Measurements from ENCODE around the gene TRNAU1AP.

The TRNAU1AP gene

GRCh38 chr1:28577738-28578536, 25.1 kb downstream of the TRNAU1AP start:
- TF ChIP-seq, protein P1, sequence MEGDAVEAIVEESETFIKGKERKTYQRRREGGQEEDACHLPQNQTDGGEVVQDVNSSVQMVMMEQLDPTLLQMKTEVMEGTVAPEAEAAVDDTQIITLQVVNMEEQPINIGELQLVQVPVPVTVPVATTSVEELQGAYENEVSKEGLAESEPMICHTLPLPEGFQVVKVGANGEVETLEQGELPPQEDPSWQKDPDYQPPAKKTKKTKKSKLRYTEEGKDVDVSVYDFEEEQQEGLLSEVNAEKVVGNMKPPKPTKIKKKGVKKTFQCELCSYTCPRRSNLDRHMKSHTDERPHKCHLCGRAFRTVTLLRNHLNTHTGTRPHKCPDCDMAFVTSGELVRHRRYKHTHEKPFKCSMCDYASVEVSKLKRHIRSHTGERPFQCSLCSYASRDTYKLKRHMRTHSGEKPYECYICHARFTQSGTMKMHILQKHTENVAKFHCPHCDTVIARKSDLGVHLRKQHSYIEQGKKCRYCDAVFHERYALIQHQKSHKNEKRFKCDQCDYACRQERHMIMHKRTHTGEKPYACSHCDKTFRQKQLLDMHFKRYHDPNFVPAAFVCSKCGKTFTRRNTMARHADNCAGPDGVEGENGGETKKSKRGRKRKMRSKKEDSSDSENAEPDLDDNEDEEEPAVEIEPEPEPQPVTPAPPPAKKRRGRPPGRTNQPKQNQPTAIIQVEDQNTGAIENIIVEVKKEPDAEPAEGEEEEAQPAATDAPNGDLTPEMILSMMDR (IDR thresholded peaks at IDR 0.05; ENCODE audit: low read depth, low read length), result no peak
- no peaks in the 10 kb centered on the region for H3K4me1 ChIP-seq
- H3K36me3 ChIP-seq, result peaks cover 36% of the 10 kb centered on the region
- no peaks in the 10 kb centered on the region for H3K27me3 ChIP-seq
- no peak overlapping the region for H3K4me3 ChIP-seq (ENCODE audit: low read depth, low read length)
- no peaks in the 10 kb centered on the region for H3K9me3 ChIP-seq
- no peak for DNase-seq

DNA sequence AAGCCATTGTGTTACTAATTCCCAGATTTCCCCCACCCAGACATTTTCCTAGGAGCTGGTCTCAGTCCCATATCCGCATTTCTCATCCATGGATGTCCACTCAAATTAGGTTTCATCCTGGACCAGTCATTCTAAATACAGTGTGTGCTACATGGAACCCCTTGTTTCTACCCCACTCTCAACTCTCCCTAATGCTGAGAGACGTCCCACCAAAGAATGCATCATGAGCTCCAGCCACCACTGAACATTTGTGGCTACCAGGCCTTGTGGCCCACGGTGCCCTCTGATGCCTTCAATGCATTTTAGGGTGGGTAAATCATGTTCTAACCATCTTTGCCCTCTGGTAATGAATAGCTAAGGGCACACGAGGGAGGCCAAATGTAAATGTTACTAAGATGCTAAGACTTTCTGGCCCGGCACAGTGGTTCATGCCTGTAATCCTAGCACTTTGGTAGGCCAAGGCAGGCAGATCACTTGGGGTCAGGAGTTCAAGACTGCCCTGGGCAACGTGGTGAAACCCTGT, 25.9 kb downstream of the TRNAU1AP start:
- no peaks in the 10 kb centered on the region for H3K4me1 ChIP-seq
- TF ChIP-seq, protein P1 (IDR thresholded peaks at IDR 0.05; ENCODE audit: low read depth, low read length), result no peak
- DNase-seq, result no peak
- H3K27me3 ChIP-seq, result no peaks in the 10 kb centered on the region
- no peaks in the 10 kb centered on the region for H3K9me3 ChIP-seq
- H3K36me3 ChIP-seq, result peaks cover 36% of the 10 kb centered on the region
- no peak overlapping the region for H3K4me3 ChIP-seq (ENCODE audit: low read depth, low read length)

- Histone ChIP-seq H3K4me1 (no peaks in the 10 kb centered on the region), H3K27me3 (no peaks in the 10 kb centered on the region), H3K36me3 (peaks cover 36% of the 10 kb centered on the region), H3K9me3 (no peaks in the 10 kb centered on the region), H3K4me3 (ENCODE audit: low read depth, low read length) (peak overlapping the region; percentile 94)
- TF ChIP-seq, protein P1 (IDR thresholded peaks at IDR 0.05; ENCODE audit: low read depth, low read length), result no peak
- DNase-seq, result no peak
Observed at GRCh38 chr1:28579401-28579800, 26.5 kb downstream of the TRNAU1AP start.

GRCh38 chr1:28580722-28581530, 28.0 kb downstream of the TRNAU1AP start:
- peak; percentile 25 for DNase-seq
- TF ChIP-seq, protein P1 (IDR thresholded peaks at IDR 0.05; ENCODE audit: low read depth, low read length), result peak; percentile 8; the same call in 1 of the 2 replicates
- Histone ChIP-seq H3K4me1 (no peaks in the 10 kb centered on the region), H3K27me3 (no peaks in the 10 kb centered on the region), H3K36me3 (peaks cover 36% of the 10 kb centered on the region), H3K9me3 (no peaks in the 10 kb centered on the region), H3K4me3 (ENCODE audit: low read depth, low read length) (peak overlapping the region; percentile 94)

DNA sequence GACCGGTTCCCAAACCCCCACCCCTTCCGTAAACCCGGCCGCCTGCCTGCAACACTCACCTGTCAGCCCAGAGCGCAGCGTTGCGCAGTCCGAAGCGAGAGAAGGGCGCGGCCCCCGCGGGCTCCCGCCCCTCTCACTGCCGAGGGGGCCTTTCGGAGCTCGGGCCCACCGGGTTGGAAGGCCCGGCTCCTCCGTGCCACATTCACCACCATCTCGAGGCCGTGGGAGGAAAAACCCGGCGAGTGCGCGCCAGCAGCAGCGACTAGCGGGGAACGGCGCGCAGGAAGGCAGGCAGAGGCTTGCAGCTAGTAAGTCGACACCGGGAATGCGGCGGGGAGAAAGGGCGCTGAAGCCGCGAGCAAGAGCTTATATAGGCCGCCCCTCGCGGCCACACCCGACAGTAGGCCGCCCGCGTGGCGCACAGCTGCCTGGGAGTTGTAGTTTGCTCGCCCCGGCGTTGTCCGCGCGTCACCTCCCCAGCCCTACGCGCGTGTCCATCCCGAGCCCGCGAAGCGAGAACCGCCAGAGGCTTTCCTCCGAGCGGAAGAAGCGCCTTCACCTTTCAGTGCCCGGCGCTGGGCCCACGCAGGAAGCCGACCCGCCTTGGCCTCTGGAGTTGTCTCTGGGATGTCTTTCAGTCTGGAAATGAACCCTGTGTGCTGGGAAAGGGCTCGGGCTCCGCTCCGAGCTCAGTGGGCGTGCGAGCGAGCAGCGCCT, 28.8 kb downstream of the TRNAU1AP start:
- TF ChIP-seq, protein P1 (IDR thresholded peaks at IDR 0.05; ENCODE audit: low read depth, low read length), result 0 out of 2 replicates have a peak, but pooled peaks have one; percentile 0
- Histone ChIP-seq H3K9me3 (no peaks in the 10 kb centered on the region), H3K36me3 (peaks cover 36% of the 10 kb centered on the region), H3K4me3 (ENCODE audit: low read depth, low read length) (peak overlapping the region; percentile 94), H3K4me1 (no peaks in the 10 kb centered on the region), H3K27me3 (no peaks in the 10 kb centered on the region)
- peak; percentile 90 for DNase-seq

Measured in BE2C (cell line).